HepG2 (cell line): ENCODE results near the gene DHRS4L2. TPM values are rescaled to one million over a fixed set of nuclear protein-coding genes. Genes with fewer than 3 reads are reported as not detected.

Experiments used
- ELF3 ChIP-seq: IDR thresholded peaks from 2 replicates; pipeline ENCODE4 v1.6.1; 2016; ENCODE audit warnings: missing genetic modification reagents, missing compliant biosample characterization
- FOXJ3 ChIP-seq: sonication (generic); formaldehyde crosslinking; IDR thresholded peaks from 2 replicates; pipeline ENCODE4 v1.4.0; 2020; ENCODE audit warnings: missing genetic modification reagents, mild to moderate bottlenecking, borderline replicate concordance
- FOXK1 ChIP-seq: sonication (generic); formaldehyde crosslinking; IDR thresholded peaks from 2 replicates; pipeline ENCODE4 v1.4.0; 2020; ENCODE audit warnings: low read depth, missing genetic modification reagents, borderline replicate concordance
- FOXK2 ChIP-seq: fragments of 450-650 bp; IDR thresholded peaks from 2 replicates; pipeline ENCODE4 v1.6.1; 2016
- HDAC2 ChIP-seq: sonication (generic); formaldehyde crosslinking; IDR thresholded peaks from 2 replicates; pipeline ENCODE4 v1.4.0; 2020; ENCODE audit warnings: missing genetic modification reagents
- HNF4A ChIP-seq: sonication (generic); formaldehyde crosslinking; IDR thresholded peaks from 2 replicates; pipeline ENCODE4 v1.4.0; 2020; ENCODE audit warnings: missing genetic modification reagents
- NFYC ChIP-seq: IDR thresholded peaks from 2 replicates; pipeline ENCODE4 v1.6.1; 2016; ENCODE audit warnings: missing genetic modification reagents, missing compliant biosample characterization
- SAP130 ChIP-seq: IDR thresholded peaks from 2 replicates; pipeline ENCODE4 v1.6.1; 2016; ENCODE audit warnings: low read depth
- SOX5 ChIP-seq: IDR thresholded peaks from 2 replicates; pipeline ENCODE4 v1.6.1; 2016; ENCODE audit warnings: borderline replicate concordance
- TBX3 ChIP-seq: fragments of 450-650 bp; IDR thresholded peaks from 2 replicates; pipeline ENCODE4 v1.6.1; 2017; ENCODE audit warnings: antibody characterized with exemption, mild to moderate bottlenecking, inconsistent platforms, borderline replicate concordance
- YEATS2 ChIP-seq: sonication (generic); formaldehyde crosslinking; IDR thresholded peaks from 2 replicates; pipeline ENCODE4 v1.4.0; 2020; ENCODE audit warnings: missing genetic modification reagents, borderline replicate concordance
- YEATS4 ChIP-seq: sonication (generic); formaldehyde crosslinking; IDR thresholded peaks from 2 replicates; pipeline ENCODE4 v1.4.0; 2020; ENCODE audit warnings: missing genetic modification reagents, borderline replicate concordance
- ZKSCAN8 ChIP-seq: IDR thresholded peaks from 2 replicates; pipeline ENCODE4 v1.6.1; 2016; ENCODE audit warnings: borderline replicate concordance, missing genetic modification reagents, missing compliant biosample characterization
- ZNF3 ChIP-seq: IDR thresholded peaks from 2 replicates; pipeline ENCODE4 v1.7.0; 2017; ENCODE audit warnings: inconsistent platforms
- ZSCAN20 ChIP-seq: sonication (generic); formaldehyde crosslinking; IDR thresholded peaks from 2 replicates; pipeline ENCODE4 v1.4.0; 2020; ENCODE audit warnings: missing genetic modification reagents, mild to moderate bottlenecking, borderline replicate concordance
- polyA plus RNA-seq, 8 experiments: library from polyadenylated mRNA; depleted of rRNA in 3 of 8; stranded (reverse) in 7 of 8; unstranded in 1 of 8; fragments of >200 nt; fragmentation: Illumina TruSeq in 4 of 8; extraction: Trizol in 4 of 8; gene quantifications; 2 replicates each; pipeline versions ENCODE4 v1.2.1 to v1.2.3, GENCODE V29; 2011 to 2016; ENCODE audit warnings: low read depth in 4 of 8, missing spikeins in 1 of 8, mixed read lengths in 1 of 8; ENCODE audit not compliant: insufficient read depth in 1 of 8
- total RNA-seq, 5 experiments: library from RNA; depleted of rRNA; stranded (reverse); fragments of >200 nt; fragmentation: Illumina TruSeq; extraction: Trizol; gene quantifications; 2 replicates each; pipeline ENCODE4 v1.2.3, GENCODE V29; 2016; ENCODE audit warnings: low read depth in 1 of 5
- TF ChIP-seq, protein P1 (sequence below): sonication (generic); formaldehyde crosslinking; IDR thresholded peaks from 2 replicates; pipeline ENCODE4 v1.5.1; 2020; ENCODE audit warnings: mild to moderate bottlenecking, missing genetic modification reagents, borderline replicate concordance
- TF ChIP-seq, protein P2 (sequence below): sonication (generic); formaldehyde crosslinking; IDR thresholded peaks from 2 replicates; pipeline ENCODE4 v1.4.0; 2020; ENCODE audit warnings: mild to moderate bottlenecking, missing genetic modification reagents, borderline replicate concordance
- TF ChIP-seq, protein P3 (sequence below): IDR thresholded peaks from 2 replicates; pipeline ENCODE4 v1.6.1; 2016; ENCODE audit warnings: missing genetic modification reagents, missing compliant biosample characterization
- TF ChIP-seq, protein P4 (sequence below): IDR thresholded peaks from 2 replicates; pipeline ENCODE4 v1.6.1; 2016; ENCODE audit warnings: low read depth

DHRS4L2 gene
- total and polyA plus RNA-seq, 2 of the 13 experiments (the other 11 are each of a cell fraction or from before 2014, with no cell fraction given): 24.7 to 38.2 TPM

DNA sequence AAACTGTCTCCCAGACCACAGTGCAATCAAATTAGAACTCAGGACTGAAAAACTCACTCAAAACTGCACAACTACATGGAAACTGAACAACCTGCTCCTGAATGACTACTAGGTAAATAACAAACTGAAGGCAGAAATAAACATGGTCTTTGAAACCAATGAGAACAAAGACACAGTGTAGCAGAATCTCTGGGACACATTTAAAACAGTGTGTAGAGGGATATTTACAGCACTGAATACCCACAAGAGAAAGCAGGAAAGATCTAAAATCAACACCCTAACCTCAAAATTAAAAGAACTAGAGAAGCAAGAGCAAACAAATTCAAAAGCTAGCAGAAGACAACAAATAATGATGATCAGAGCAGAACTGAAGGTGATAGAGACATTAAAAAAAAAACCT is 14.7 kb upstream of the DHRS4L2 start (continued):
- TF ChIP-seq, protein P1, sequence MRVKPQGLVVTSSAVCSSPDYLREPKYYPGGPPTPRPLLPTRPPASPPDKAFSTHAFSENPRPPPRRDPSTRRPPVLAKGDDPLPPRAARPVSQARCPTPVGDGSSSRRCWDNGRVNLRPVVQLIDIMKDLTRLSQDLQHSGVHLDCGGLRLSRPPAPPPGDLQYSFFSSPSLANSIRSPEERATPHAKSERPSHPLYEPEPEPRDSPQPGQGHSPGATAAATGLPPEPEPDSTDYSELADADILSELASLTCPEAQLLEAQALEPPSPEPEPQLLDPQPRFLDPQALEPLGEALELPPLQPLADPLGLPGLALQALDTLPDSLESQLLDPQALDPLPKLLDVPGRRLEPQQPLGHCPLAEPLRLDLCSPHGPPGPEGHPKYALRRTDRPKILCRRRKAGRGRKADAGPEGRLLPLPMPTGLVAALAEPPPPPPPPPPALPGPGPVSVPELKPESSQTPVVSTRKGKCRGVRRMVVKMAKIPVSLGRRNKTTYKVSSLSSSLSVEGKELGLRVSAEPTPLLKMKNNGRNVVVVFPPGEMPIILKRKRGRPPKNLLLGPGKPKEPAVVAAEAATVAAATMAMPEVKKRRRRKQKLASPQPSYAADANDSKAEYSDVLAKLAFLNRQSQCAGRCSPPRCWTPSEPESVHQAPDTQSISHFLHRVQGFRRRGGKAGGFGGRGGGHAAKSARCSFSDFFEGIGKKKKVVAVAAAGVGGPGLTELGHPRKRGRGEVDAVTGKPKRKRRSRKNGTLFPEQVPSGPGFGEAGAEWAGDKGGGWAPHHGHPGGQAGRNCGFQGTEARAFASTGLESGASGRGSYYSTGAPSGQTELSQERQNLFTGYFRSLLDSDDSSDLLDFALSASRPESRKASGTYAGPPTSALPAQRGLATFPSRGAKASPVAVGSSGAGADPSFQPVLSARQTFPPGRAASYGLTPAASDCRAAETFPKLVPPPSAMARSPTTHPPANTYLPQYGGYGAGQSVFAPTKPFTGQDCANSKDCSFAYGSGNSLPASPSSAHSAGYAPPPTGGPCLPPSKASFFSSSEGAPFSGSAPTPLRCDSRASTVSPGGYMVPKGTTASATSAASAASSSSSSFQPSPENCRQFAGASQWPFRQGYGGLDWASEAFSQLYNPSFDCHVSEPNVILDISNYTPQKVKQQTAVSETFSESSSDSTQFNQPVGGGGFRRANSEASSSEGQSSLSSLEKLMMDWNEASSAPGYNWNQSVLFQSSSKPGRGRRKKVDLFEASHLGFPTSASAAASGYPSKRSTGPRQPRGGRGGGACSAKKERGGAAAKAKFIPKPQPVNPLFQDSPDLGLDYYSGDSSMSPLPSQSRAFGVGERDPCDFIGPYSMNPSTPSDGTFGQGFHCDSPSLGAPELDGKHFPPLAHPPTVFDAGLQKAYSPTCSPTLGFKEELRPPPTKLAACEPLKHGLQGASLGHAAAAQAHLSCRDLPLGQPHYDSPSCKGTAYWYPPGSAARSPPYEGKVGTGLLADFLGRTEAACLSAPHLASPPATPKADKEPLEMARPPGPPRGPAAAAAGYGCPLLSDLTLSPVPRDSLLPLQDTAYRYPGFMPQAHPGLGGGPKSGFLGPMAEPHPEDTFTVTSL (CRISPR knock-in tag): peak; percentile 82; the same call in 1 of the 2 replicates
- TF ChIP-seq FOXJ3 (CRISPR knock-in tag) (peak; percentile 72), ZNF3 (CRISPR knock-in tag) (peak; percentile 94), FOXK2 (peak; percentile 91), SOX5 (CRISPR knock-in tag) (peak; percentile 81), YEATS4 (peak; percentile 16; the same call in 1 of the 2 replicates), HNF4A (CRISPR knock-in tag) (peak; percentile 73), HDAC2 (CRISPR knock-in tag) (peak; percentile 61; the same call in 1 of the 2 replicates), ZKSCAN8 (CRISPR knock-in tag) (0 out of 2 replicates have a peak, but pooled peaks have one; percentile 52), NFYC (0 out of 2 replicates have a peak, but pooled peaks have one; percentile 27), ZSCAN20 (CRISPR knock-in tag) (0 out of 2 replicates have a peak, but pooled peaks have one; percentile 55), ELF3 (peak; percentile 44; the same call in 1 of the 2 replicates), YEATS2 (CRISPR knock-in tag) (peak; percentile 29; the same call in 1 of the 2 replicates), SAP130 (CRISPR knock-in tag) (peak; percentile 79), TBX3 (peak; percentile 18; the same call in 1 of the 2 replicates), FOXK1 (peak; percentile 78)
- TF ChIP-seq, protein P2, sequence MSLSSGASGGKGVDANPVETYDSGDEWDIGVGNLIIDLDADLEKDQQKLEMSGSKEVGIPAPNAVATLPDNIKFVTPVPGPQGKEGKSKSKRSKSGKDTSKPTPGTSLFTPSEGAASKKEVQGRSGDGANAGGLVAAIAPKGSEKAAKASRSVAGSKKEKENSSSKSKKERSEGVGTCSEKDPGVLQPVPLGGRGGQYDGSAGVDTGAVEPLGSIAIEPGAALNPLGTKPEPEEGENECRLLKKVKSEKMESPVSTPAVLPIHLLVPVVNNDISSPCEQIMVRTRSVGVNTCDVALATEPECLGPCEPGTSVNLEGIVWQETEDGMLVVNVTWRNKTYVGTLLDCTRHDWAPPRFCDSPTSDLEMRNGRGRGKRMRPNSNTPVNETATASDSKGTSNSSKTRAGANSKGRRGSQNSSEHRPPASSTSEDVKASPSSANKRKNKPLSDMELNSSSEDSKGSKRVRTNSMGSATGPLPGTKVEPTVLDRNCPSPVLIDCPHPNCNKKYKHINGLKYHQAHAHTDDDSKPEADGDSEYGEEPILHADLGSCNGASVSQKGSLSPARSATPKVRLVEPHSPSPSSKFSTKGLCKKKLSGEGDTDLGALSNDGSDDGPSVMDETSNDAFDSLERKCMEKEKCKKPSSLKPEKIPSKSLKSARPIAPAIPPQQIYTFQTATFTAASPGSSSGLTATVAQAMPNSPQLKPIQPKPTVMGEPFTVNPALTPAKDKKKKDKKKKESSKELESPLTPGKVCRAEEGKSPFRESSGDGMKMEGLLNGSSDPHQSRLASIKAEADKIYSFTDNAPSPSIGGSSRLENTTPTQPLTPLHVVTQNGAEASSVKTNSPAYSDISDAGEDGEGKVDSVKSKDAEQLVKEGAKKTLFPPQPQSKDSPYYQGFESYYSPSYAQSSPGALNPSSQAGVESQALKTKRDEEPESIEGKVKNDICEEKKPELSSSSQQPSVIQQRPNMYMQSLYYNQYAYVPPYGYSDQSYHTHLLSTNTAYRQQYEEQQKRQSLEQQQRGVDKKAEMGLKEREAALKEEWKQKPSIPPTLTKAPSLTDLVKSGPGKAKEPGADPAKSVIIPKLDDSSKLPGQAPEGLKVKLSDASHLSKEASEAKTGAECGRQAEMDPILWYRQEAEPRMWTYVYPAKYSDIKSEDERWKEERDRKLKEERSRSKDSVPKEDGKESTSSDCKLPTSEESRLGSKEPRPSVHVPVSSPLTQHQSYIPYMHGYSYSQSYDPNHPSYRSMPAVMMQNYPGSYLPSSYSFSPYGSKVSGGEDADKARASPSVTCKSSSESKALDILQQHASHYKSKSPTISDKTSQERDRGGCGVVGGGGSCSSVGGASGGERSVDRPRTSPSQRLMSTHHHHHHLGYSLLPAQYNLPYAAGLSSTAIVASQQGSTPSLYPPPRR: peak; percentile 81; the same call in 1 of the 2 replicates
- TF ChIP-seq, protein P3, sequence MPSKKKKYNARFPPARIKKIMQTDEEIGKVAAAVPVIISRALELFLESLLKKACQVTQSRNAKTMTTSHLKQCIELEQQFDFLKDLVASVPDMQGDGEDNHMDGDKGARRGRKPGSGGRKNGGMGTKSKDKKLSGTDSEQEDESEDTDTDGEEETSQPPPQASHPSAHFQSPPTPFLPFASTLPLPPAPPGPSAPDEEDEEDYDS: peak; percentile 64; the same call in 1 of the 2 replicates
- TF ChIP-seq, protein P4, sequence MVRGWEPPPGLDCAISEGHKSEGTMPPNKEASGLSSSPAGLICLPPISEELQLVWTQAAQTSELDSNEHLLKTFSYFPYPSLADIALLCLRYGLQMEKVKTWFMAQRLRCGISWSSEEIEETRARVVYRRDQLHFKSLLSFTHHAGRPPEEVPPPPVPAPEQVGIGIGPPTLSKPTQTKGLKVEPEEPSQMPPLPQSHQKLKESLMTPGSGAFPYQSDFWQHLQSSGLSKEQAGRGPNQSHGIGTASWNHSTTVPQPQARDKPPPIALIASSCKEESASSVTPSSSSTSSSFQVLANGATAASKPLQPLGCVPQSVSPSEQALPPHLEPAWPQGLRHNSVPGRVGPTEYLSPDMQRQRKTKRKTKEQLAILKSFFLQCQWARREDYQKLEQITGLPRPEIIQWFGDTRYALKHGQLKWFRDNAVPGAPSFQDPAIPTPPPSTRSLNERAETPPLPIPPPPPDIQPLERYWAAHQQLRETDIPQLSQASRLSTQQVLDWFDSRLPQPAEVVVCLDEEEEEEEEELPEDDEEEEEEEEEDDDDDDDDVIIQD: peak; percentile 66; the same call in 1 of the 2 replicates
